ENCODE measurements around the gene PAOX.
"Not testable (repeated sequence)": the region's sequence is repeated elsewhere in the genome, so short reads cannot be mapped to it uniquely, and the experiment has no call there.

The PAOX gene

GRCh38 chr10:133405844-133406527, 26.9 kb downstream of the PAOX start:
- no peak for DNase-seq
- no peaks in the 10 kb centered on the region for H3K27me3 ChIP-seq (ENCODE audit: insufficient read depth, low read length)
- no peak overlapping the region for H3K23ac ChIP-seq (ENCODE audit: low read length)
- peaks cover 0 to 3% of the 10 kb centered on the region in 2 experiments for H3K4me1 ChIP-seq (ENCODE audit: control insufficient read depth in 1 of 2, insufficient read depth in 2 of 2, low read length in 2 of 2)
- H4K8ac ChIP-seq (ENCODE audit: low read depth, low read length) = no peak overlapping the region
- no peaks in the 10 kb centered on the region for H3K79me1 ChIP-seq (ENCODE audit: low read length)
- H2BK120ac ChIP-seq (ENCODE audit: insufficient read depth, low read length, poor library complexity) = no peak overlapping the region
- no peak overlapping the region for H3K14ac ChIP-seq (ENCODE audit: low read length)
- no peak overlapping the region for H4K91ac ChIP-seq (ENCODE audit: low read depth, low read length)
- no peaks in the 10 kb centered on the region for H3K79me2 ChIP-seq (ENCODE audit: control insufficient read depth, insufficient read depth, low read length, poor library complexity)
- H2BK5ac ChIP-seq (ENCODE audit: low read depth, low read length, poor library complexity) = no peak overlapping the region
- no peak overlapping the region for H2AK5ac ChIP-seq (ENCODE audit: low read length)
- no peak overlapping the region for H3K4ac ChIP-seq (ENCODE audit: low read depth, low read length)
- H3K4me2 ChIP-seq (ENCODE audit: low read length) = no peak overlapping the region
- no peak overlapping the region for H3K4me3 ChIP-seq (ENCODE audit: low read depth, low read length)
- no peak overlapping the region for H3K27ac ChIP-seq (ENCODE audit: low read depth, low read length)
- H3K18ac ChIP-seq (ENCODE audit: low read length) = no peak overlapping the region
- H4K12ac ChIP-seq (ENCODE audit: low read depth, low read length) = no peak overlapping the region
- H3K36me3 ChIP-seq (ENCODE audit: control insufficient read depth in 1 of 2, insufficient read depth in 2 of 2, low read length in 2 of 2) = peaks cover 28 to 35% of the 10 kb centered on the region in 2 experiments
- H2BK12ac ChIP-seq (ENCODE audit: low read length) = no peak overlapping the region
- WGBS (ENCODE audit: extremely low coverage, insufficient coverage, insufficient read length) = no CpG with 5 or more reads among the region's 8 CpGs
- no peak overlapping the region for H2AFZ ChIP-seq (ENCODE audit: insufficient read depth, low read length, poor library complexity)
- no peak overlapping the region for H3K9ac ChIP-seq (ENCODE audit: low read length)
- H3K9me3 ChIP-seq (ENCODE audit: insufficient read depth, low read depth, low read length) = peaks cover 2% of the 10 kb centered on the region

- Histone ChIP-seq H3K27ac (ENCODE audit: low read depth, low read length) (no peak overlapping the region), H3K4me2 (ENCODE audit: low read length) (no peak overlapping the region), H3K14ac (ENCODE audit: low read length) (no peak overlapping the region), H4K12ac (ENCODE audit: low read depth, low read length) (no peak overlapping the region), H3K36me3 (ENCODE audit: control insufficient read depth in 1 of 2, insufficient read depth in 2 of 2, low read length in 2 of 2) (peaks cover 18 to 19% of the 10 kb centered on the region in 2 experiments), H2BK5ac (ENCODE audit: low read depth, low read length, poor library complexity) (no peak overlapping the region), H4K8ac (ENCODE audit: low read depth, low read length) (no peak overlapping the region), H2BK120ac (ENCODE audit: insufficient read depth, low read length, poor library complexity) (no peak overlapping the region), H3K79me2 (ENCODE audit: control insufficient read depth, insufficient read depth, low read length, poor library complexity) (no peaks in the 10 kb centered on the region), H3K79me1 (ENCODE audit: low read length) (no peaks in the 10 kb centered on the region), H3K4ac (ENCODE audit: low read depth, low read length) (no peak overlapping the region), H2BK12ac (ENCODE audit: low read length) (no peak overlapping the region), H4K91ac (ENCODE audit: low read depth, low read length) (no peak overlapping the region), H3K23ac (ENCODE audit: low read length) (no peak overlapping the region), H3K4me1 (ENCODE audit: control insufficient read depth in 1 of 2, insufficient read depth in 2 of 2, low read length in 2 of 2) (no peaks in the 10 kb centered on the region), H3K27me3 (ENCODE audit: insufficient read depth, low read length) (no peaks in the 10 kb centered on the region), H3K9ac (ENCODE audit: low read length) (no peak overlapping the region), H3K18ac (ENCODE audit: low read length) (no peak overlapping the region), H3K4me3 (ENCODE audit: low read depth, low read length) (no peak overlapping the region), H2AK5ac (ENCODE audit: low read length) (no peak overlapping the region), H2AFZ (ENCODE audit: insufficient read depth, low read length, poor library complexity) (no peak overlapping the region), H3K9me3 (ENCODE audit: insufficient read depth, low read depth, low read length) (peaks cover 8% of the 10 kb centered on the region)
- no peak for DNase-seq
- no CpG with 5 or more reads among the region's 7 CpGs for WGBS (ENCODE audit: extremely low coverage, insufficient coverage, insufficient read length)
These were observed 32.7 kb downstream of the PAOX start for GRCh38 chr10:133411523-133412380.

GRCh38 chr10:133412381-133412711, 33.3 kb downstream of the PAOX start:
- H3K27ac ChIP-seq (ENCODE audit: low read depth, low read length) = no peak overlapping the region
- H3K27me3 ChIP-seq (ENCODE audit: insufficient read depth, low read length) = no peaks in the 10 kb centered on the region
- H3K4me2 ChIP-seq (ENCODE audit: low read length) = no peak overlapping the region
- H2AK5ac ChIP-seq (ENCODE audit: low read length) = no peak overlapping the region
- H2BK12ac ChIP-seq (ENCODE audit: low read length) = no peak overlapping the region
- no peak overlapping the region for H4K91ac ChIP-seq (ENCODE audit: low read depth, low read length)
- H3K4me3 ChIP-seq (ENCODE audit: low read depth, low read length) = no peak overlapping the region
- H3K14ac ChIP-seq (ENCODE audit: low read length) = no peak overlapping the region
- no peak overlapping the region for H2BK120ac ChIP-seq (ENCODE audit: insufficient read depth, low read length, poor library complexity)
- H3K23ac ChIP-seq (ENCODE audit: low read length) = no peak overlapping the region
- H3K9ac ChIP-seq (ENCODE audit: low read length) = no peak overlapping the region
- no peak overlapping the region for H3K18ac ChIP-seq (ENCODE audit: low read length)
- H2AFZ ChIP-seq (ENCODE audit: insufficient read depth, low read length, poor library complexity) = no peak overlapping the region
- H4K8ac ChIP-seq (ENCODE audit: low read depth, low read length) = no peak overlapping the region
- H3K4ac ChIP-seq (ENCODE audit: low read depth, low read length) = no peak overlapping the region
- peaks cover 18 to 19% of the 10 kb centered on the region in 2 experiments for H3K36me3 ChIP-seq (ENCODE audit: control insufficient read depth in 1 of 2, insufficient read depth in 2 of 2, low read length in 2 of 2)
- no peaks in the 10 kb centered on the region for H3K79me2 ChIP-seq (ENCODE audit: control insufficient read depth, insufficient read depth, low read length, poor library complexity)
- no peaks in the 10 kb centered on the region for H3K4me1 ChIP-seq (ENCODE audit: control insufficient read depth in 1 of 2, insufficient read depth in 2 of 2, low read length in 2 of 2)
- H3K9me3 ChIP-seq (ENCODE audit: insufficient read depth, low read depth, low read length) = peaks cover 8% of the 10 kb centered on the region
- DNase-seq = no peak
- H3K79me1 ChIP-seq (ENCODE audit: low read length) = no peaks in the 10 kb centered on the region
- H2BK5ac ChIP-seq (ENCODE audit: low read depth, low read length, poor library complexity) = no peak overlapping the region
- no peak overlapping the region for H4K12ac ChIP-seq (ENCODE audit: low read depth, low read length)

- H3K9me3 ChIP-seq (ENCODE audit: insufficient read depth, low read depth, low read length); DNase-seq; H3K79me2 ChIP-seq (ENCODE audit: control insufficient read depth, insufficient read depth, low read length, poor library complexity); H3K4me2 ChIP-seq (ENCODE audit: low read length); H3K4me1 ChIP-seq (ENCODE audit: control insufficient read depth in 1 of 2, insufficient read depth in 2 of 2, low read length in 2 of 2); H4K91ac ChIP-seq (ENCODE audit: low read depth, low read length); H3K14ac ChIP-seq (ENCODE audit: low read length); H3K9ac ChIP-seq (ENCODE audit: low read length); H3K27ac ChIP-seq (ENCODE audit: low read depth, low read length); H2BK5ac ChIP-seq (ENCODE audit: low read depth, low read length, poor library complexity); H3K4ac ChIP-seq (ENCODE audit: low read depth, low read length); H3K18ac ChIP-seq (ENCODE audit: low read length); H2BK12ac ChIP-seq (ENCODE audit: low read length); H4K8ac ChIP-seq (ENCODE audit: low read depth, low read length); H4K12ac ChIP-seq (ENCODE audit: low read depth, low read length); H3K4me3 ChIP-seq (ENCODE audit: low read depth, low read length); H2AFZ ChIP-seq (ENCODE audit: insufficient read depth, low read length, poor library complexity); H2AK5ac ChIP-seq (ENCODE audit: low read length); H3K79me1 ChIP-seq (ENCODE audit: low read length); H2BK120ac ChIP-seq (ENCODE audit: insufficient read depth, low read length, poor library complexity); H3K27me3 ChIP-seq (ENCODE audit: insufficient read depth, low read length); H3K23ac ChIP-seq (ENCODE audit: low read length): not testable (repeated sequence)
- peaks cover 25 to 29% of the 10 kb centered on the region in 2 experiments for H3K36me3 ChIP-seq (ENCODE audit: control insufficient read depth in 1 of 2, insufficient read depth in 2 of 2, low read length in 2 of 2)
- no CpG with 5 or more reads among the region's 23 CpGs for WGBS (ENCODE audit: extremely low coverage, insufficient coverage, insufficient read length)
These were observed 35.3 kb downstream of the PAOX start for GRCh38 chr10:133414401-133414800.

Measured in trophoblast cell (in vitro differentiated cells and primary cell).